ENCODE measurements around the gene MYO1E. TPM values are rescaled to one million over a fixed set of nuclear protein-coding genes. Genes with fewer than 3 reads are reported as not detected.

MYO1E gene
- total RNA-seq, 1 experiment from 2014 or later: 68.8 TPM

DNA sequence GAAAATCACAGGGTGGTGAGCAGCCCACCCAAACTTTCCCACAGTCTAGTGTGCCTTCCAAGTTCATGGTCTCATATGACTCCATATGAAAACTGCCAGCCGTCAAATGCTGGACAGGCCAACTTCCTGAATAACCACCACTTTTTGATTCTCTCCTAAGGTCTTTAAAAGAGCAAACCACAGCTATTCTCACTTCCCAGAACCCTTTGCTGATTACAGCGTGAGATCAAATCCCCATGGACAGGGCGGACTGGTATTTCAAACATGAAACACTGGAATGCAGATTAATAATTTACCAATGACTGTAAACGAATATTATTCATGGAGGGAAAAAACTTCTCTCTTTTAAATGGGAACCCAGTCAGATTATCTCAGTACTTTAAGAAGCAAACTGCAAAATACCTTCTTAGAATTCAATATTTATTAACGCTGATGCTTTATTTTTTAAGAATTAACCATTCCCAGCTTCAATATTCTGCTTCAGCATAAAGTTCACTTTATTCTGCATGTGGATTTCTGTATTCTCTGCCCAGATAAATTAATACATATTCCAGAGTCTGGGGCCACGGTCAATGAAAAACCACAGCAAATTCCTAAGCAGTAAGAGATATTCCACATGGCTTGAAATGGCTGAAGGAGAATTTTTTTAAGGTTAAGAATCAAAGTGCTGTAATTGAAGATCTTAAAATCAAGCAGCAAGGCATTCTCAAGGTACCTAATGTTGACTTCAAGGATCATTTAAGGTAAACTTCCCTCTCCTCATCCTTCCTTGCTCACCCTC lies 42.9 kb downstream of the MYO1E start:
- Histone ChIP-seq H3K9me3 (ENCODE audit: low read length) (no peaks in the 10 kb centered on the region), H3K4me3 (ENCODE audit: low read length) (no peak overlapping the region), H4K20me1 (ENCODE audit: low read length) (peaks cover 27% of the 10 kb centered on the region; the same call in 1 of the 2 replicates), H3K4me1 (ENCODE audit: insufficient read depth, low read length) (peaks cover 23% of the 10 kb centered on the region), H3F3A (ENCODE audit: low read length, unreplicated experiment) (no peaks in the 10 kb centered on the region), H2AFZ (ENCODE audit: low read length) (no peak overlapping the region), H3K9me2 (replicated peaks; ENCODE audit: low read length) (no peaks in the 10 kb centered on the region), H3K36me3 (ENCODE audit: low read depth, low read length) (peaks cover 3% of the 10 kb centered on the region; the same call in 1 of the 2 replicates), H3K27ac (ENCODE audit: low read length) (no peak overlapping the region), H3K4me2 (ENCODE audit: low read length) (no peak overlapping the region), H3K27me3 (ENCODE audit: low read length) (no peaks in the 10 kb centered on the region), H3K79me2 (ENCODE audit: low read length) (peaks cover 89% of the 10 kb centered on the region), H3K9ac (ENCODE audit: low read length) (no peak overlapping the region)
- ATAC-seq (no peak), DNase-seq (peak; percentile 12)
- POLR2A ChIA-PET (ENCODE audit: unreplicated experiment): no interaction called here
- TF ChIP-seq, protein P1, sequence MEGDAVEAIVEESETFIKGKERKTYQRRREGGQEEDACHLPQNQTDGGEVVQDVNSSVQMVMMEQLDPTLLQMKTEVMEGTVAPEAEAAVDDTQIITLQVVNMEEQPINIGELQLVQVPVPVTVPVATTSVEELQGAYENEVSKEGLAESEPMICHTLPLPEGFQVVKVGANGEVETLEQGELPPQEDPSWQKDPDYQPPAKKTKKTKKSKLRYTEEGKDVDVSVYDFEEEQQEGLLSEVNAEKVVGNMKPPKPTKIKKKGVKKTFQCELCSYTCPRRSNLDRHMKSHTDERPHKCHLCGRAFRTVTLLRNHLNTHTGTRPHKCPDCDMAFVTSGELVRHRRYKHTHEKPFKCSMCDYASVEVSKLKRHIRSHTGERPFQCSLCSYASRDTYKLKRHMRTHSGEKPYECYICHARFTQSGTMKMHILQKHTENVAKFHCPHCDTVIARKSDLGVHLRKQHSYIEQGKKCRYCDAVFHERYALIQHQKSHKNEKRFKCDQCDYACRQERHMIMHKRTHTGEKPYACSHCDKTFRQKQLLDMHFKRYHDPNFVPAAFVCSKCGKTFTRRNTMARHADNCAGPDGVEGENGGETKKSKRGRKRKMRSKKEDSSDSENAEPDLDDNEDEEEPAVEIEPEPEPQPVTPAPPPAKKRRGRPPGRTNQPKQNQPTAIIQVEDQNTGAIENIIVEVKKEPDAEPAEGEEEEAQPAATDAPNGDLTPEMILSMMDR (conservative IDR thresholded peaks at IDR 0.05; ENCODE audit: low read depth, low read length): no peak
- TF ChIP-seq EZH2 (IDR thresholded peaks at IDR 0.05; ENCODE audit: low read length, unreplicated experiment): no peak
- no peak for TF ChIP-seq EZH2phosphoT487 (IDR thresholded peaks at IDR 0.05; ENCODE audit: borderline replicate concordance, low read length)
- intact Hi-C loops (cut with micrococcal nuclease): no loop called here
- BruUV-seq (replicated peaks): no TSS peak
- CTCF ChIA-PET: no interaction called here

DNA sequence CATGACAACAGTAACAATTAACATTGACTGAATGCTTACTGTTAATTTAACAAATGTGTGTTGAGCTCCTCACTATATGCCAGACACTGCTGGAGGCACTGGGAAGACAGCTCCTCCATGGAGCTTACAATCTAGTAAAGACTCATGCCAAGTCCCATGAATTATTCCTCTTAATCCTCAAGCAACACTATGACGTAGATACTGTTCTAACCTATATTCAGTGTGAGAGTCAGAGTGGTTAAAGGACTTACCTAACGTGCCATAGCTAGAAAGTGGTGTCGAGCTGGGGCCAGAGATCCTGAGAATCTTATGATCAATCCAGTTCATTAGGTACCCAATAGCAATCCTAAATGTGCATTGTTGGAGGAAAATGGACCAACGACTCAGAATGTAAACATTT lies 43.6 kb downstream of the MYO1E start:
- Histone ChIP-seq H3K79me2 (ENCODE audit: low read length) (peaks cover 89% of the 10 kb centered on the region), H3K4me2 (ENCODE audit: low read length) (no peak overlapping the region), H3K27ac (ENCODE audit: low read length) (no peak overlapping the region), H3K9me3 (ENCODE audit: low read length) (no peaks in the 10 kb centered on the region), H3F3A (ENCODE audit: low read length, unreplicated experiment) (no peaks in the 10 kb centered on the region), H4K20me1 (ENCODE audit: low read length) (peaks cover 27% of the 10 kb centered on the region; the same call in 1 of the 2 replicates), H3K27me3 (ENCODE audit: low read length) (no peaks in the 10 kb centered on the region), H2AFZ (ENCODE audit: low read length) (no peak overlapping the region), H3K4me3 (ENCODE audit: low read length) (no peak overlapping the region), H3K4me1 (ENCODE audit: insufficient read depth, low read length) (peaks cover 19% of the 10 kb centered on the region), H3K9ac (ENCODE audit: low read length) (no peak overlapping the region), H3K36me3 (ENCODE audit: low read depth, low read length) (peaks cover 3% of the 10 kb centered on the region; the same call in 1 of the 2 replicates), H3K9me2 (replicated peaks; ENCODE audit: low read length) (no peaks in the 10 kb centered on the region)
- BruUV-seq (replicated peaks): no TSS peak
- intact Hi-C loops (cut with micrococcal nuclease): no loop called here
- ChIA-PET CTCF (no interaction called here), POLR2A (ENCODE audit: unreplicated experiment) (no interaction called here)
- TF ChIP-seq EZH2phosphoT487 (IDR thresholded peaks at IDR 0.05; ENCODE audit: borderline replicate concordance, low read length) (no peak), EZH2 (IDR thresholded peaks at IDR 0.05; ENCODE audit: low read length, unreplicated experiment) (no peak)
- TF ChIP-seq, protein P1 (conservative IDR thresholded peaks at IDR 0.05; ENCODE audit: low read depth, low read length): no peak
- ATAC-seq: no peak
- no peak for DNase-seq

DNA sequence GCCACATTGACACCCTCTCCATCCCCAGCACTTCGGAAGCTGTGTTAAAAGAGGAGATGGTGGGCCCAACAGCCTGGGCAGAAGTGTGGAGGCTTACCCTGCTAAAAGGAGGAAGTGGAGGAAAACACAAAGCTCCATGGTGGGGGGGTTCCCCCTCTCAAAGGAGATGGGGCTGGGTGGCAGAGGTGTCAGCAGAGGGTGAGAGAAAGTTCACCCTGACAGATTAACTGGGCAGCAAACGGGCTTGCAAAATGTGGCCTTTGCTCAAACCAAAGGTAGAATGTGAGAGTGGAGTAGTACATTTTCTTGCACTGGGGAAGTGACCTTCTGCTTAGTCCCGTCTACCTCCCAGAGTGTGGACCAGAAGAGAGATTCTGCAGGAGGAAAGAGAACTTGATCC lies 44.7 kb downstream of the MYO1E start:
- no TSS peak for BruUV-seq (replicated peaks)
- no peaks in the 10 kb centered on the region for H3K9me3 ChIP-seq (ENCODE audit: low read length)
- H2AFZ ChIP-seq (ENCODE audit: low read length): no peak overlapping the region
- no peak overlapping the region for H3K9ac ChIP-seq (ENCODE audit: low read length)
- peaks cover 14% of the 10 kb centered on the region for H3K4me1 ChIP-seq (ENCODE audit: insufficient read depth, low read length)
- DNase-seq (no peak), ATAC-seq (no peak)
- H3K4me2 ChIP-seq (ENCODE audit: low read length): no peak overlapping the region
- H3K9me2 ChIP-seq (replicated peaks; ENCODE audit: low read length): no peaks in the 10 kb centered on the region
- intact Hi-C loops (cut with micrococcal nuclease): no loop called here
- H4K20me1 ChIP-seq (ENCODE audit: low read length): peaks cover 20% of the 10 kb centered on the region; the same call in 1 of the 2 replicates
- no peaks in the 10 kb centered on the region for H3F3A ChIP-seq (ENCODE audit: low read length, unreplicated experiment)
- CTCF ChIA-PET: no interaction called here
- POLR2A ChIA-PET (ENCODE audit: unreplicated experiment): no interaction called here
- TF ChIP-seq EZH2 (IDR thresholded peaks at IDR 0.05; ENCODE audit: low read length, unreplicated experiment) (no peak), EZH2phosphoT487 (IDR thresholded peaks at IDR 0.05; ENCODE audit: borderline replicate concordance, low read length) (no peak)
- TF ChIP-seq, protein P1 (conservative IDR thresholded peaks at IDR 0.05; ENCODE audit: low read depth, low read length): no peak
- H3K27ac ChIP-seq (ENCODE audit: low read length): no peak overlapping the region
- no peaks in the 10 kb centered on the region for H3K27me3 ChIP-seq (ENCODE audit: low read length)
- H3K4me3 ChIP-seq (ENCODE audit: low read length): no peak overlapping the region
- peaks cover 85% of the 10 kb centered on the region for H3K79me2 ChIP-seq (ENCODE audit: low read length)
- H3K36me3 ChIP-seq (ENCODE audit: low read depth, low read length): peaks cover 3% of the 10 kb centered on the region; the same call in 1 of the 2 replicates
